ENCODE data around the gene OBP2A.
"Not testable (repeated sequence)": the region's sequence is repeated elsewhere in the genome, so short reads cannot be mapped to it uniquely, and the experiment has no call there.

Gene OBP2A

GRCh38 chr9:135512241-135512603, 33.7 kb upstream of the OBP2A start:
- no peak for DNase-seq (ENCODE audit: low spot score)

- DNase-seq (ENCODE audit: low spot score) = no peak
Measured at GRCh38 chr9:135512904-135513303, 33.0 kb upstream of the OBP2A start.

- no peak for DNase-seq (ENCODE audit: low spot score)
Measured at GRCh38 chr9:135513351-135513846, 32.5 kb upstream of the OBP2A start.

GRCh38 chr9:135513906-135514305, 32.0 kb upstream of the OBP2A start:
- not testable (repeated sequence) for DNase-seq (ENCODE audit: low spot score)

- no peak for DNase-seq (ENCODE audit: low spot score)
Measured at GRCh38 chr9:135514342-135515082, 31.4 kb upstream of the OBP2A start.

- DNase-seq (ENCODE audit: low spot score) = no peak
Measured at GRCh38 chr9:135515083-135515951, 30.6 kb upstream of the OBP2A start.

GRCh38 chr9:135516132-135516860, 29.6 kb upstream of the OBP2A start:
- no peak for DNase-seq (ENCODE audit: low spot score)

- DNase-seq (ENCODE audit: low spot score) = no peak
Measured at GRCh38 chr9:135517407-135517822, 28.5 kb upstream of the OBP2A start.

- DNase-seq (ENCODE audit: low spot score) = no peak
Measured at GRCh38 chr9:135519179-135519971, 26.6 kb upstream of the OBP2A start.

GRCh38 chr9:135520916-135521607, 24.9 kb upstream of the OBP2A start, which contains the start of gene LCN1:
LCN1 (plus strand) TSS chr9:135521440; CDS start chr9:135521498, 58 bp downstream.
- no peak for DNase-seq (ENCODE audit: low spot score)

GRCh38 chr9:135521608-135522095, 24.3 kb upstream of the OBP2A start:
- DNase-seq (ENCODE audit: low spot score) = no peak

GRCh38 chr9:135522137-135522877, 23.6 kb upstream of the OBP2A start:
- no peak for DNase-seq (ENCODE audit: low spot score)

GRCh38 chr9:135522931-135523330, 23.0 kb upstream of the OBP2A start:
- DNase-seq (ENCODE audit: low spot score) = no peak

GRCh38 chr9:135523521-135524129, 22.3 kb upstream of the OBP2A start:
- DNase-seq (ENCODE audit: low spot score) = no peak

- no peak for DNase-seq (ENCODE audit: low spot score)
Measured at GRCh38 chr9:135524130-135524861, 21.6 kb upstream of the OBP2A start.

- DNase-seq (ENCODE audit: low spot score) = no peak
Measured at GRCh38 chr9:135525241-135526088, 20.5 kb upstream of the OBP2A start.

GRCh38 chr9:135526089-135526729, 19.7 kb upstream of the OBP2A start:
- DNase-seq (ENCODE audit: low spot score) = no peak

Measured in AG08396 (cell line).